BLaER1 treated with 17β-estradiol and CSF1 and Interleukin-3, amounts not matched to agents 10 nM and 100 nM (cell line): ENCODE measurements around the gene PAGR1.
A peak's percentile ranks its signal among the peaks of the same experiment; 100 is the strongest.

Experiments
- H3K27ac ChIP-seq, 11 experiments: shearing (Covaris generic); formaldehyde crosslinking; 2 replicates each; pipeline ENCODE4 v1.8.1; 2022
- H3K27me3 ChIP-seq, 11 experiments: shearing (Covaris generic); formaldehyde crosslinking; 2 replicates each; pipeline ENCODE4 v1.8.1; 2022
- H3K36me3 ChIP-seq, 11 experiments: shearing (Covaris generic); formaldehyde crosslinking; 2 replicates each; pipeline ENCODE4 v1.8.1; 2022
- H3K4me1 ChIP-seq, 10 experiments: shearing (Covaris generic); formaldehyde crosslinking; 2 replicates each; pipeline ENCODE4 v1.8.1; 2022
- H3K4me2 ChIP-seq, 11 experiments: shearing (Covaris generic); formaldehyde crosslinking; 2 replicates each; pipeline ENCODE4 v1.8.1; 2022
- H3K4me3 ChIP-seq, 10 experiments: shearing (Covaris generic); formaldehyde crosslinking; 2 replicates each; pipeline ENCODE4 v1.8.1; 2022
- H3K9ac ChIP-seq, 11 experiments: shearing (Covaris generic); formaldehyde crosslinking; 2 replicates each; pipeline ENCODE4 v1.8.1; 2022
- H3K9me3 ChIP-seq, 11 experiments: shearing (Covaris generic); formaldehyde crosslinking; replicated peaks in 1 of 11; 2 replicates each; pipeline ENCODE4 v1.8.1; 2022
- H4K20me1 ChIP-seq, 11 experiments: shearing (Covaris generic); formaldehyde crosslinking; 2 replicates each; pipeline ENCODE4 v1.8.1; 2022
- Cebpa-rat ChIP-seq, 11 experiments: shearing (Covaris generic); IDR thresholded peaks; 2 replicates each; pipeline ENCODE4 v1.8.1; 2022

Gene PAGR1

GRCh38 chr16:29805232-29806098 is 10.5 kb upstream of the PAGR1 start:
- Histone ChIP-seq H3K4me2 (peak overlapping the region; percentile 77 to 99 (median 96)), H3K4me3 (peak overlapping the region; percentile 67 to 79 (median 74)), H3K9me3 (no peaks in the 10 kb centered on the region), H3K9ac (peak overlapping the region; percentile 92 to 97 (median 94)), H3K27me3 (no peaks in the 10 kb centered on the region), H4K20me1 (peaks cover 19 to 28% (median 24%) of the 10 kb centered on the region in 11 experiments; a peak in 21 of 22 replicates), H3K4me1 (peaks cover 42 to 59% (median 48%) of the 10 kb centered on the region in 10 experiments), H3K27ac (peak overlapping the region; percentile 91 to 98 (median 96)), H3K36me3 (peaks cover 20 to 74% (median 57%) of the 10 kb centered on the region in 11 experiments; a peak in 21 of 22 replicates)
- TF ChIP-seq Cebpa-rat (IDR thresholded peaks at IDR 0.05), result no peak

DNA sequence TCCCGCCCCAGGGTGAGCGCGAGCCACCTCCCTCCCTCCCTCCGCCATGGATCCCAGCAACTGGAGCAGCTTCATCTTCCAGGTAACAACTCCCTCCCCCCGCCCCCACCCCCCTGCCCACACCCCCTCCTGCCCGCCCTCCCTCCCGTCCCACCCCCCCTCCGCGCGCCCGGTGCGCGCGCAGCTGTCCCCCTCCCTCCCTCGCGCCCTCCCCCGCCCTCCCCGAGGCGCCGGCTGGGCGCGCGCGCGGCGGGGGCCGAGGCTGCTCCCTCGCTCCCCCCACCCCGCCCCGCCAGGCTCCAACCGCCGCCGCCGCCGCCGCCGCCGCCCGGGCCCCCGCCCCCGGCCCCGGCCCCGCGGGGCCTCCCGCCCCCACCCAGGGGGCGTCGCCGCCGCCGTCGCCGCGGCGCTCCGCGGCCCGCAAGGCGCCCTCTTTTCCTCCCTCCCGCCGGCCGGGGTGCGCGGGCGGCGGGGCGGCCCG is 9.8 kb upstream of the PAGR1 start, which contains the start of gene MAZ:
Gene MAZ, plus strand, starts transcription at position 431 of the 481 bp plus-strand sequence. CDS start 173 bp downstream, outside the sequence.
- peak within 1 kb of the TSS; percentile 92 to 99 (median 97) for H3K9ac ChIP-seq
- H3K4me1 ChIP-seq, result peaks cover 48 to 65% (median 55%) of the 10 kb centered on the region in 10 experiments
- H3K27ac ChIP-seq, result peak within 1 kb of the TSS; percentile 92 to 98 (median 96)
- no peaks in the 10 kb centered on the region for H3K9me3 ChIP-seq
- H3K36me3 ChIP-seq, result peaks cover 14 to 69% (median 51%) of the 10 kb centered on the region in 11 experiments; a peak in 21 of 22 replicates
- no peaks in the 10 kb centered on the region for H3K27me3 ChIP-seq
- peaks cover 24 to 35% (median 31%) of the 10 kb centered on the region in 11 experiments; a peak in 21 of 22 replicates for H4K20me1 ChIP-seq
- H3K4me3 ChIP-seq, result peak within 1 kb of the TSS; percentile 75 to 88 (median 81)
- H3K4me2 ChIP-seq, result peak within 1 kb of the TSS; percentile 95 to 100 (median 100)
- no peak for TF ChIP-seq Cebpa-rat (IDR thresholded peaks at IDR 0.05)

GRCh38 chr16:29806641-29807425 is 9.1 kb upstream of the PAGR1 start:
- no peak for TF ChIP-seq Cebpa-rat (IDR thresholded peaks at IDR 0.05)
- H3K27me3 ChIP-seq, result no peaks in the 10 kb centered on the region
- H3K4me3 ChIP-seq, result peak overlapping the region; percentile 74 to 88 (median 81)
- peak overlapping the region; percentile 79 to 98 (median 96) for H3K27ac ChIP-seq
- H3K36me3 ChIP-seq, result peaks cover 11 to 62% (median 44%) of the 10 kb centered on the region in 11 experiments; a peak in 21 of 22 replicates
- peak overlapping the region; percentile 90 to 99 (median 96) for H3K9ac ChIP-seq
- H3K4me2 ChIP-seq, result peak overlapping the region; percentile 95 to 100 (median 100)
- no peaks in the 10 kb centered on the region for H3K9me3 ChIP-seq
- H3K4me1 ChIP-seq, result peaks cover 54 to 66% (median 62%) of the 10 kb centered on the region in 10 experiments
- H4K20me1 ChIP-seq, result peaks cover 24 to 40% (median 37%) of the 10 kb centered on the region in 11 experiments; a peak in 21 of 22 replicates

DNA sequence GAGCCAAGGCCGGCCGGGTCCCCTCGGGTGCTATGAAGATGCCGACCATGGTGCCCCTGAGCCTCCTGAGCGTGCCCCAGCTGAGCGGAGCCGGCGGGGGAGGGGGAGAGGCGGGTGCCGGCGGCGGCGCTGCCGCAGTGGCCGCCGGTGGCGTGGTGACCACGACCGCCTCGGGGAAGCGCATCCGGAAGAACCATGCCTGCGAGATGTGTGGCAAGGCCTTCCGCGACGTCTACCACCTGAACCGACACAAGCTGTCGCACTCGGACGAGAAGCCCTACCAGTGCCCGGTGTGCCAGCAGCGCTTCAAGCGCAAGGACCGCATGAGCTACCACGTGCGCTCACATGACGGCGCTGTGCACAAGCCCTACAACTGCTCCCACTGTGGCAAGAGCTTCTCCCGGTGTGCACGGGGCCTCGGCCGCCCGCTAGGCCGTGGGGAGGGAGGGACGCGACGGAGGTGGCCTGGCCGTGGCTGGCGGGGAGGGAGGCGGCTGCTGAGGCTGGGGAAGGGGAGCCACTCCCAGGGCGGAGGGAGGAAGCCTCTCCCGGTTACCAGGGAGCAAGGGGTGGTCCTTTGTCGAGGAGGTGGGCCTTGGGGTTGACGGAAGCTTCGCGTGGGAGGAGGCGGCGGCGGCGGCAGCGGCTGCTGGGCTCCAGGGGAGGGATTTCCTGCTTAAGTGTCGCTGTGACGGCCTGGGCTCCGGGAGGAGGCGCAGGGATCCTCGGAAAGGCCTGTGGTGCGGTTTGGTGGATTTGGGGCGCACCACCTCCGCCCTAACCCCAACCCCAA is 8.3 kb upstream of the PAGR1 start:
- no peaks in the 10 kb centered on the region for H3K9me3 ChIP-seq
- peaks cover 0 to 6% (median 0%) of the 10 kb centered on the region in 11 experiments; a peak in 2 of 22 replicates for H3K27me3 ChIP-seq
- peaks cover 11 to 54% (median 36%) of the 10 kb centered on the region in 11 experiments; a peak in 21 of 22 replicates for H3K36me3 ChIP-seq
- peak overlapping the region; percentile 95 to 100 (median 100) for H3K4me2 ChIP-seq
- H3K9ac ChIP-seq, result peak overlapping the region; percentile 90 to 99 (median 96)
- peak overlapping the region; percentile 79 to 98 (median 96) for H3K27ac ChIP-seq
- TF ChIP-seq Cebpa-rat (IDR thresholded peaks at IDR 0.05), result no peak
- peaks cover 24 to 44% (median 37%) of the 10 kb centered on the region in 11 experiments; a peak in 21 of 22 replicates for H4K20me1 ChIP-seq
- peaks cover 58 to 67% (median 62%) of the 10 kb centered on the region in 10 experiments for H3K4me1 ChIP-seq
- H3K4me3 ChIP-seq, result peak overlapping the region; percentile 74 to 88 (median 81)

DNA sequence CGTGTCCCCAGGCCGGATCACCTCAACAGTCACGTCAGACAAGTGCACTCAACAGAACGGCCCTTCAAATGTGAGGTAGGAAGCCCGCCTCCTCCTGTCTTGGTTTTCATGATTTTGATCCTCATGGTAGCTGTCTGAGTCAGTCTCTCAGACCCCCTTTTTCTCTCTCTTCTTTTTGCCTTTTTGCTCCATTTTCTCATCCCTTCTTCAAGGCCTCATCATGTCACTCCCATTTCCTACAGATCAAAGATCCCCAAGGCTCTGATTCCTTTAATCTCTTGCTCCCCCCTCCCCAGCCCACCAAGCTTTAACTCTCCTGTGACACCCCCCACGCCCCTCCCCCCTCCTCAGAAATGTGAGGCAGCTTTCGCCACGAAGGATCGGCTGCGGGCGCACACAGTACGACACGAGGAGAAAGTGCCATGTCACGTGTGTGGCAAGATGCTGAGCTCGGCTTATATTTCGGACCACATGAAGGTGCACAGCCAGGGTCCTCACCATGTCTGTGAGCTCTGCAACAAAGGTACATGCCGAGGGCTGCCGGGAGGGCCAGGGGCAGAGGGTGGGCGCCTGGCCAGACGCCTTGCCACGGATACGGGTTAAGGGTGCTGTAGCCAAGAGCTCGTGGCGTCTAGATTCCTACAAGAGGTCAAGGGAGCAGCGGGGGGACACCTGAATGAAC is 7.6 kb upstream of the PAGR1 start:
- peaks cover 11 to 47% (median 28%) of the 10 kb centered on the region in 11 experiments; a peak in 20 of 22 replicates for H3K36me3 ChIP-seq
- no peak for TF ChIP-seq Cebpa-rat (IDR thresholded peaks at IDR 0.05)
- peaks cover 58 to 67% (median 62%) of the 10 kb centered on the region in 10 experiments for H3K4me1 ChIP-seq

GRCh38 chr16:29809031-29809747 is 6.8 kb upstream of the PAGR1 start:
- H3K4me2 ChIP-seq, result peak overlapping the region; percentile 95 to 100 (median 100)
- peak overlapping the region; percentile 74 to 88 (median 81) for H3K4me3 ChIP-seq
- H3K9ac ChIP-seq, result peak overlapping the region; percentile 90 to 99 (median 96)
- peaks cover 58 to 67% (median 62%) of the 10 kb centered on the region in 10 experiments for H3K4me1 ChIP-seq
- H3K27me3 ChIP-seq, result peaks cover 0 to 11% (median 0%) of the 10 kb centered on the region in 11 experiments; a peak in 3 of 22 replicates
- H3K27ac ChIP-seq, result peak overlapping the region in 10 of 11 experiments; percentile 79 to 98 (median 96); a peak in 21 of 22 replicates
- no peak for TF ChIP-seq Cebpa-rat (IDR thresholded peaks at IDR 0.05)
- peaks cover 24 to 44% (median 37%) of the 10 kb centered on the region in 11 experiments; a peak in 21 of 22 replicates for H4K20me1 ChIP-seq
- peaks cover 11 to 39% (median 25%) of the 10 kb centered on the region in 11 experiments; a peak in 20 of 22 replicates for H3K36me3 ChIP-seq
- no peaks in the 10 kb centered on the region for H3K9me3 ChIP-seq

More for the DNA sequence above, 7.6 kb upstream of the PAGR1 start:
- H3K4me2 ChIP-seq, result peak overlapping the region; percentile 95 to 100 (median 100)
- peak overlapping the region; percentile 79 to 98 (median 96); a peak in 21 of 22 replicates for H3K27ac ChIP-seq
- H4K20me1 ChIP-seq, result peaks cover 24 to 44% (median 37%) of the 10 kb centered on the region in 11 experiments; a peak in 21 of 22 replicates
- H3K27me3 ChIP-seq, result peaks cover 0 to 11% (median 0%) of the 10 kb centered on the region in 11 experiments; a peak in 3 of 22 replicates
- no peaks in the 10 kb centered on the region for H3K9me3 ChIP-seq
- peak overlapping the region; percentile 74 to 88 (median 81) for H3K4me3 ChIP-seq
- peak overlapping the region; percentile 90 to 99 (median 96) for H3K9ac ChIP-seq
